Endothelial cell of umbilical vein (primary cell): Measurements from ENCODE around the gene TFDP1. TPM values are rescaled to one million over a fixed set of nuclear protein-coding genes. Genes with fewer than 3 reads are reported as not detected.

Experiments
- BruUV-seq: library from RNA; stranded (reverse); fragments of 400-500 nt; replicated peaks from 2 replicates; lab custom pipeline; 2021; lab: Mats Ljungman, UMichigan
- CTCF ChIA-PET: fragments of 300-600, 350-600 bp; sonication (Branson Sonifier 250); formaldehyde crosslinking; loops from one replicate; lab custom pipeline; 2021; ENCODE audit warnings: antibody characterized with exemption, inconsistent platforms; lab: Charles Lee
- POLR2A ChIA-PET: fragments of 300-600, 350-600 bp; sonication (Branson Sonifier 250); formaldehyde crosslinking; loops from one replicate; lab custom pipeline; 2021; ENCODE audit warnings: antibody characterized with exemption, inconsistent platforms; lab: Charles Lee
- DNase-seq: peaks from one replicate; pipeline ENCODE4 v3.0.0-alpha.2; 2011; ENCODE audit warnings: low read depth, low spot score
- FAIRE-seq: peaks from 2 replicates; lab custom pipeline; 2011; peaks lifted over from hg19 to GRCh38; lab: Jason Lieb, UNC
- H2AFZ ChIP-seq: 2 replicates; pipeline ENCODE4 v1.6.0; 2012; ENCODE audit warnings: low read depth, low read length, control low read depth, inconsistent platforms
- H3K27ac ChIP-seq: 2 replicates; pipeline ENCODE4 v1.5.1; 2011; ENCODE audit warnings: low read depth, mild to moderate bottlenecking, control low read depth, low read length, moderate library complexity; ENCODE audit not compliant: insufficient read depth
- H3K27me3 ChIP-seq, 2 experiments: 2 replicates each; pipeline versions ENCODE4 v1.6.0 to v1.6.1; 2011; ENCODE audit warnings: low read length in 2 of 2, mixed read lengths in 1 of 2; ENCODE audit not compliant: control insufficient read depth in 2 of 2, insufficient read depth in 2 of 2
- H3K36me3 ChIP-seq, 2 experiments: 2 replicates in 1 of 2; 3 replicates in 1 of 2; pipeline ENCODE4 v1.5.1; 2011; ENCODE audit warnings: low read length in 2 of 2, mild to moderate bottlenecking in 1 of 2, moderate library complexity in 1 of 2; ENCODE audit not compliant: control insufficient read depth in 2 of 2, insufficient read depth in 2 of 2; ENCODE audit errors: extremely low read depth in 1 of 2
- H3K4me1 ChIP-seq: 3 replicates; pipeline ENCODE4 v1.5.1; 2011; ENCODE audit warnings: mild to moderate bottlenecking, low read length; ENCODE audit not compliant: control insufficient read depth, insufficient read depth; ENCODE audit errors: extremely low read depth
- H3K4me2 ChIP-seq: 2 replicates; pipeline ENCODE4 v1.6.1; 2011; ENCODE audit warnings: low read length, control low read depth, mixed read lengths; ENCODE audit not compliant: insufficient read depth
- H3K4me3 ChIP-seq, 3 experiments: fragments of 200-600 bp in 1 of 3; sonication (generic), shearing (Covaris generic) in 1 of 3; replicated peaks in 1 of 3; 2 replicates each; pipeline ENCODE4 v1.5.1; 2011 to 2016; ENCODE audit warnings: control low read depth in 3 of 3, low read length in 3 of 3, mild to moderate bottlenecking in 2 of 3, inconsistent platforms in 1 of 3, low read depth in 1 of 3, moderate library complexity in 1 of 3; ENCODE audit not compliant: insufficient read depth in 1 of 3
- H3K79me2 ChIP-seq: 2 replicates; pipeline ENCODE4 v1.6.0; 2012; ENCODE audit warnings: low read length, inconsistent platforms; ENCODE audit not compliant: control insufficient read depth, insufficient read depth
- H3K9ac ChIP-seq: replicated peaks from 2 replicates; pipeline ENCODE3; 2011; ENCODE audit warnings: low read length, control low read depth; ENCODE audit not compliant: insufficient read depth; ENCODE audit errors: extremely low read depth
- H3K9me1 ChIP-seq: replicated peaks from 3 replicates; pipeline ENCODE4 v1.6.0; 2011; ENCODE audit warnings: mild to moderate bottlenecking, low read length; ENCODE audit not compliant: control insufficient read depth, insufficient read depth; ENCODE audit errors: extremely low read depth
- H3K9me3 ChIP-seq: replicated peaks from 2 replicates; pipeline ENCODE4 v1.5.1; 2012; ENCODE audit warnings: low read length, inconsistent platforms; ENCODE audit not compliant: control insufficient read depth, insufficient read depth
- H4K20me1 ChIP-seq: replicated peaks from 2 replicates; pipeline ENCODE3; 2011; ENCODE audit warnings: mild to moderate bottlenecking, low read length; ENCODE audit not compliant: control insufficient read depth, insufficient read depth; ENCODE audit errors: extremely low read depth
- EZH2 ChIP-seq: IDR thresholded peaks from 2 replicates; pipeline ENCODE4 v1.6.1; 2012; ENCODE audit warnings: borderline replicate concordance, low read depth, mild to moderate bottlenecking, moderate library complexity, low read length, inconsistent platforms; ENCODE audit not compliant: severe bottlenecking
- FOS ChIP-seq: IDR thresholded peaks from 2 replicates; pipeline ENCODE4 v1.6.1; 2011; ENCODE audit warnings: mild to moderate bottlenecking, low read length, moderate library complexity, borderline replicate concordance; ENCODE audit not compliant: insufficient read depth
- GATA2 ChIP-seq: IDR thresholded peaks from 2 replicates; pipeline ENCODE4 v1.7.0; 2011; ENCODE audit warnings: low read depth, mild to moderate bottlenecking, moderate library complexity, mixed read lengths, low read length; ENCODE audit not compliant: insufficient read length, insufficient read depth
- JUN ChIP-seq: IDR thresholded peaks from 2 replicates; pipeline ENCODE4 v1.6.1; 2011; ENCODE audit warnings: borderline replicate concordance, low read depth; ENCODE audit not compliant: insufficient read length, insufficient read depth
- MYC ChIP-seq: IDR thresholded peaks from one replicate; pipeline ENCODE4 v1.6.1; 2011; ENCODE audit warnings: mild to moderate bottlenecking, low read depth, low read length
- POLR2A ChIP-seq: IDR thresholded peaks from 2 replicates; pipeline ENCODE4 v1.6.1; 2012; ENCODE audit warnings: low read depth, mild to moderate bottlenecking, control low read depth, low read length
- POLR2AphosphoS5 ChIP-seq: IDR thresholded peaks from 2 replicates; pipeline ENCODE4 v1.6.1; 2012; ENCODE audit warnings: low read depth, mild to moderate bottlenecking, control low read depth, low read length, moderate library complexity; ENCODE audit not compliant: insufficient read depth
- dilution Hi-C: fragments of 300-500 bp; cut with MboI; formaldehyde crosslinking; loops from one replicate; pipeline ENCODE4 v1.15.0; 2019; ENCODE audit warnings: low sequenced_read_pairs; ENCODE audit not compliant: extremely low pct_ligation_motif_present
- intact Hi-C: fragments of 100-400 bp; cut with micrococcal nuclease; formaldehyde crosslinking; loops from one replicate; pipeline ENCODE4 v1.10.0; 2022
- polyA plus RNA-seq, 4 experiments: library from polyadenylated mRNA; depleted of rRNA in 3 of 4; stranded (reverse) in 3 of 4; unstranded in 1 of 4; fragments of >200 nt; gene quantifications; 2 replicates each; pipeline versions ENCODE4 v1.2.1 to v1.2.3, GENCODE V29; 2011 to 2012; ENCODE audit warnings: missing spikeins in 1 of 4
- total RNA-seq: library from RNA; stranded (reverse); gene quantifications from 2 replicates; pipeline ENCODE4 v1.2.3, GENCODE V29; 2021
- TF ChIP-seq, protein P1 (sequence below): IDR thresholded peaks from 2 replicates; pipeline ENCODE4 v1.6.1; 2011; ENCODE audit not compliant: insufficient read depth, insufficient read length
- TF ChIP-seq, protein P2 (sequence below), 2 donors: IDR thresholded peaks; 1 replicate in 1 of 2; 2 replicates in 1 of 2; pipeline ENCODE4 v1.5.1; 2011; ENCODE audit warnings: low read length in 2 of 2, mild to moderate bottlenecking in 2 of 2, moderate library complexity in 2 of 2, control low read depth in 1 of 2, inconsistent platforms in 1 of 2, low read depth in 1 of 2; ENCODE audit not compliant: insufficient read depth in 1 of 2; ENCODE audit errors: extremely low read depth in 1 of 2

Gene TFDP1
- total and polyA plus RNA-seq, 2 donors (not counting 3 experiments of a cell fraction or from before 2014, with no cell fraction given): 64.3 to 137 TPM

DNA sequence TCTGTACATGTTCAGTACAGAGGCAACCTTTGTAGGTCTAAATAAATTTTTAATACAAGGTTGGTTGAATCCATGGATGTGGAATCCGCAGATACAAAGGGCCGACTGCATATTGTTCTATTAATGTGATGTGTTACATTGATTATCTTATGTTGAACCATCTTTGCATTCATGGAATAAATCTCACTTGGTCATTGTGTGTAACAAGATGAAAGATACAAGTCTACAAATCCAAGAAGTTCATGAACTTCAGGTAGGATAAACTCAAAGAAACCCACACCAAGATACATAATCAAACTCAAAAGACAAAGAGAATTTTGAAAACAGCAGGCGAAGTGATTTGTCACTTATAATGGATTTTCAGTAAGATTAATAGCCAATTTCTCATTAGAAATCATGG, 8.0 kb upstream of the TFDP1 start:
- FAIRE-seq: no peak
- dilution Hi-C loops (no loop called here), intact Hi-C loops (no loop called here)
- Histone ChIP-seq H3K4me2 (no peak overlapping the region), H3K4me1 (no peaks in the 10 kb centered on the region), H2AFZ (no peak overlapping the region), H3K9me1 (no peaks in the 10 kb centered on the region), H3K36me3 (no peaks in the 10 kb centered on the region), H3K9me3 (no peaks in the 10 kb centered on the region), H3K9ac (no peak overlapping the region), H3K79me2 (no peaks in the 10 kb centered on the region), H3K27ac (no peak overlapping the region), H4K20me1 (no peaks in the 10 kb centered on the region), H3K27me3 (peaks cover 5 to 37% of the 10 kb centered on the region in 2 experiments), H3K4me3 (no peak overlapping the region)
- TF ChIP-seq EZH2 (no peak), POLR2A (no peak), GATA2 (no peak), MYC (no peak), JUN (no peak), POLR2AphosphoS5 (no peak), FOS (no peak)
- TF ChIP-seq, protein P1, sequence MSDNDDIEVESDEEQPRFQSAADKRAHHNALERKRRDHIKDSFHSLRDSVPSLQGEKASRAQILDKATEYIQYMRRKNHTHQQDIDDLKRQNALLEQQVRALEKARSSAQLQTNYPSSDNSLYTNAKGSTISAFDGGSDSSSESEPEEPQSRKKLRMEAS: no peak
- TF ChIP-seq, protein P2, sequence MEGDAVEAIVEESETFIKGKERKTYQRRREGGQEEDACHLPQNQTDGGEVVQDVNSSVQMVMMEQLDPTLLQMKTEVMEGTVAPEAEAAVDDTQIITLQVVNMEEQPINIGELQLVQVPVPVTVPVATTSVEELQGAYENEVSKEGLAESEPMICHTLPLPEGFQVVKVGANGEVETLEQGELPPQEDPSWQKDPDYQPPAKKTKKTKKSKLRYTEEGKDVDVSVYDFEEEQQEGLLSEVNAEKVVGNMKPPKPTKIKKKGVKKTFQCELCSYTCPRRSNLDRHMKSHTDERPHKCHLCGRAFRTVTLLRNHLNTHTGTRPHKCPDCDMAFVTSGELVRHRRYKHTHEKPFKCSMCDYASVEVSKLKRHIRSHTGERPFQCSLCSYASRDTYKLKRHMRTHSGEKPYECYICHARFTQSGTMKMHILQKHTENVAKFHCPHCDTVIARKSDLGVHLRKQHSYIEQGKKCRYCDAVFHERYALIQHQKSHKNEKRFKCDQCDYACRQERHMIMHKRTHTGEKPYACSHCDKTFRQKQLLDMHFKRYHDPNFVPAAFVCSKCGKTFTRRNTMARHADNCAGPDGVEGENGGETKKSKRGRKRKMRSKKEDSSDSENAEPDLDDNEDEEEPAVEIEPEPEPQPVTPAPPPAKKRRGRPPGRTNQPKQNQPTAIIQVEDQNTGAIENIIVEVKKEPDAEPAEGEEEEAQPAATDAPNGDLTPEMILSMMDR (IDR thresholded peaks at IDR 0.05; ENCODE audit: extremely low read depth in 1 of 2, insufficient read depth in 1 of 2, low read depth in 1 of 2, low read length in 2 of 2): no peak
- no peak for DNase-seq
- no TSS peak for BruUV-seq
- CTCF ChIA-PET: interaction anchor here (1.0 kb wide), 1 partner anchor 14 kb away, joined by 3 read pairs; no protein-coding TSS in a partner anchor
- POLR2A ChIA-PET: no interaction called here
